ENCODE data around the gene SULT4A1. TPM values are rescaled to one million over a fixed set of nuclear protein-coding genes. Genes with fewer than 3 reads are reported as not detected.

The SULT4A1 gene
- total RNA-seq, 1 donor from 2014 or later = 0.89 TPM

GRCh38 chr22:43828725-43828997, 33.7 kb downstream of the SULT4A1 start:
- DNase-seq = peak; percentile 48

GRCh38 chr22:43827926-43828724, 34.2 kb downstream of the SULT4A1 start:
- no peak for DNase-seq

- DNase-seq = no peak
These were observed 35.1 kb downstream of the SULT4A1 start for GRCh38 chr22:43827003-43827735.

- DNase-seq = no peak
These were observed 35.9 kb downstream of the SULT4A1 start for GRCh38 chr22:43826142-43827002.

GRCh38 chr22:43825651-43826050, 36.7 kb downstream of the SULT4A1 start:
- no peak for DNase-seq

GRCh38 chr22:43824724-43825420, 37.4 kb downstream of the SULT4A1 start:
- DNase-seq = no peak

- no peak for DNase-seq
These were observed 38.2 kb downstream of the SULT4A1 start for GRCh38 chr22:43823911-43824665.

GRCh38 chr22:43823353-43823908, 38.9 kb downstream of the SULT4A1 start:
- no peak for DNase-seq

GRCh38 chr22:43821606-43822425, 40.5 kb downstream of the SULT4A1 start:
- DNase-seq = no peak

- DNase-seq = no peak
These were observed 41.5 kb downstream of the SULT4A1 start for GRCh38 chr22:43820651-43821305.

- DNase-seq = no peak
These were observed 42.2 kb downstream of the SULT4A1 start for GRCh38 chr22:43819931-43820640.

- no peak for DNase-seq
These were observed 42.8 kb downstream of the SULT4A1 start for GRCh38 chr22:43819421-43819921.

- DNase-seq = no peak
These were observed 43.3 kb downstream of the SULT4A1 start for GRCh38 chr22:43818981-43819380.

GRCh38 chr22:43817402-43817801, 44.9 kb downstream of the SULT4A1 start:
- DNase-seq = no peak

- DNase-seq = no peak
These were observed 48.0 kb downstream of the SULT4A1 start for GRCh38 chr22:43814264-43814663.

- DNase-seq = no peak
These were observed 49.4 kb downstream of the SULT4A1 start for GRCh38 chr22:43812890-43813289.

- DNase-seq = peak; percentile 92
These were observed 50.0 kb downstream of the SULT4A1 start, which contains the start of gene EFCAB6 for GRCh38 chr22:43812149-43812842. Gene EFCAB6 (minus strand): TSS chr22:43812305. CDS start chr22:43782318, 29,987 bp downstream.

- no peak for DNase-seq
These were observed 50.5 kb downstream of the SULT4A1 start for GRCh38 chr22:43811777-43812148.

All from skin of body (tissue), 2 donors.